Astrocyte of the cerebellum (primary cell): ENCODE results near the gene ST14.
A peak's percentile ranks its signal among the peaks of the same experiment; 100 is the strongest.

Experiments
- DNase-seq: peaks from one replicate; pipeline ENCODE4 v3.0.0-alpha.2; 2011; ENCODE audit warnings: low read depth
- H3K4me3 ChIP-seq: 2 replicates; pipeline ENCODE4 v1.5.1; 2011; ENCODE audit warnings: mild to moderate bottlenecking, low read depth, low read length, moderate library complexity
- in situ Hi-C: cut with HindIII; loops from 2 replicates; pipeline ENCODE4 v1.10.0; 2017; ENCODE audit warnings: low sequenced_read_pairs
- TF ChIP-seq, protein P1 (sequence below): IDR thresholded peaks from 2 replicates; pipeline ENCODE4 v1.5.1; 2012; ENCODE audit warnings: low read length, low read depth, moderate library complexity, mild to moderate bottlenecking; ENCODE audit errors: missing control alignments

ST14 gene

GRCh38 chr11:130213143-130213978 is 53.8 kb downstream of the ST14 start:
- in situ Hi-C loops = loop anchor here (25.0 kb wide), 2 partner anchors 174 to 674 kb away; no protein-coding TSS in a partner anchor
- no peak for DNase-seq
- TF ChIP-seq, protein P1, sequence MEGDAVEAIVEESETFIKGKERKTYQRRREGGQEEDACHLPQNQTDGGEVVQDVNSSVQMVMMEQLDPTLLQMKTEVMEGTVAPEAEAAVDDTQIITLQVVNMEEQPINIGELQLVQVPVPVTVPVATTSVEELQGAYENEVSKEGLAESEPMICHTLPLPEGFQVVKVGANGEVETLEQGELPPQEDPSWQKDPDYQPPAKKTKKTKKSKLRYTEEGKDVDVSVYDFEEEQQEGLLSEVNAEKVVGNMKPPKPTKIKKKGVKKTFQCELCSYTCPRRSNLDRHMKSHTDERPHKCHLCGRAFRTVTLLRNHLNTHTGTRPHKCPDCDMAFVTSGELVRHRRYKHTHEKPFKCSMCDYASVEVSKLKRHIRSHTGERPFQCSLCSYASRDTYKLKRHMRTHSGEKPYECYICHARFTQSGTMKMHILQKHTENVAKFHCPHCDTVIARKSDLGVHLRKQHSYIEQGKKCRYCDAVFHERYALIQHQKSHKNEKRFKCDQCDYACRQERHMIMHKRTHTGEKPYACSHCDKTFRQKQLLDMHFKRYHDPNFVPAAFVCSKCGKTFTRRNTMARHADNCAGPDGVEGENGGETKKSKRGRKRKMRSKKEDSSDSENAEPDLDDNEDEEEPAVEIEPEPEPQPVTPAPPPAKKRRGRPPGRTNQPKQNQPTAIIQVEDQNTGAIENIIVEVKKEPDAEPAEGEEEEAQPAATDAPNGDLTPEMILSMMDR = peak; percentile 79
- H3K4me3 ChIP-seq = no peak overlapping the region

- no peak overlapping the region for H3K4me3 ChIP-seq
- TF ChIP-seq, protein P1 = no peak
- in situ Hi-C loops = loop anchor here (25.0 kb wide), 2 partner anchors 173 to 673 kb away; no protein-coding TSS in a partner anchor
- no peak for DNase-seq
These were observed 54.3 kb downstream of the ST14 start for GRCh38 chr11:130213979-130214281.

- TF ChIP-seq, protein P1 = no peak
- DNase-seq = no peak
- in situ Hi-C loops = loop anchor here (25.0 kb wide), 2 partner anchors 172 to 672 kb away; no protein-coding TSS in a partner anchor
- H3K4me3 ChIP-seq = no peak overlapping the region
These were observed 55.4 kb downstream of the ST14 start for GRCh38 chr11:130214861-130215530.

GRCh38 chr11:130215531-130216220 is 56.1 kb downstream of the ST14 start:
- TF ChIP-seq, protein P1 = no peak
- in situ Hi-C loops = loop anchor here (25.0 kb wide), 2 partner anchors 172 to 672 kb away; no protein-coding TSS in a partner anchor
- no peak overlapping the region for H3K4me3 ChIP-seq
- DNase-seq = no peak

DNA sequence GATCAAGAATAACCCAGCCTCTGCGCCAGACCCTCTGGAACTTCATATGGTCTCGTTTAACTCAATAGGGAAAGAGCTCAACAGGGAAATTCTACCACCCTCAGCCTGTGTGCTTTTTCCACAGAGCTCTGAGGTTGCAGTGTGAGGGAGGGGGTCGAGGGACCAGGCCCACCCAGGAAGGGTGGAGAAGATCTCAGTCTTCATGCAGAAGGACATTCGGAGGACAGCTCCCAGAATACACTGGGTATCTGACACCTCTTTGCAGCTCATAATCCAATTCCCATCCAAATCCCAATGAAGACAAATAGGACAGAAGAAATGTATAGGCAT is 56.6 kb downstream of the ST14 start:
- no peak for DNase-seq
- in situ Hi-C loops = loop anchor here (25.0 kb wide), 2 partner anchors 171 to 671 kb away; no protein-coding TSS in a partner anchor
- TF ChIP-seq, protein P1 = no peak
- no peak overlapping the region for H3K4me3 ChIP-seq

GRCh38 chr11:130216591-130217132 is 57.1 kb downstream of the ST14 start:
- H3K4me3 ChIP-seq = no peak overlapping the region
- TF ChIP-seq, protein P1 = no peak
- no peak for DNase-seq
- in situ Hi-C loops = loop anchor here (25.0 kb wide), 2 partner anchors 171 to 671 kb away; no protein-coding TSS in a partner anchor
